ENCODE measurements around the gene UBALD2.

DNA sequence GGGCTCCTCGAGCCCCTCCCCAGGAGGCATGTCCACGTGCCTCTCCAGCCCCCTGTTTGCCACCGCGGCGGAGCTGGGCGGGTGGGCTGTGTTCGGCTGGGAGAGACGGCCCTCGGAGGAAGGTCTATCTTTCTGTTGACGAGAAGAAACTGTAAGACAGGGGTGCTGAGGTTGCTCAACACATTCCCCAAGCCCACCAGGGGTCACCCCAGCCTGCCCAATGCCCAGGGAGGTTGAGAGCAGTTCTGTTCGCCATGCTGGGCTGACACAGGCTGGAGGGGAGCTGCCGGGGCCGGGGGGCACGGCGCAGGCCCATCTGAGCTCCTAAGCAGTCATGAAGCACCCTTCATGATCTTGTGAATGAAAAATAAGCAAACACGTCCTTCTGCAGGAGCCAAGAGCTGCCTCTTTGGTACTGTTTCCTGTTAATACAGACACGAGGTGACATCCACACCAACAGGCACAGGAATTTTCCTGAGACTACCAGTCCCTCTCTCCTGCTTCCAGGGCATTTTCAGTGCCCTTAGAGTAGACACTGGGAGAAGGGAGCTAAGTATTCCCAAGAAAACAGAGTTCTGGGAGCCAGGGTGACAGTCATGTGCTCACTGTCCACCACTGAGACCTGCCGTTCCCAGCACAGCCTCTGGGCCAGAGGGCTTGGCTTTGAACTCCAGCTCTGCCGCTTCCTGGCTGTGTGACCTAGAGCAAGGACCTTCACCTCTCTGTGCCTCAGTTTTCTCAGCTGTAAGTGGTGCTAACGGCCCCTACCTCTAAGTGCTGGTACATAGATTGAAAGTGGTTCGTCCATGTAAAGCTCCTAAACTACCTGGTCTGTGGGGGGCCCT is 9.2 kb downstream of the UBALD2 start:
- TF ChIP-seq, protein P1, sequence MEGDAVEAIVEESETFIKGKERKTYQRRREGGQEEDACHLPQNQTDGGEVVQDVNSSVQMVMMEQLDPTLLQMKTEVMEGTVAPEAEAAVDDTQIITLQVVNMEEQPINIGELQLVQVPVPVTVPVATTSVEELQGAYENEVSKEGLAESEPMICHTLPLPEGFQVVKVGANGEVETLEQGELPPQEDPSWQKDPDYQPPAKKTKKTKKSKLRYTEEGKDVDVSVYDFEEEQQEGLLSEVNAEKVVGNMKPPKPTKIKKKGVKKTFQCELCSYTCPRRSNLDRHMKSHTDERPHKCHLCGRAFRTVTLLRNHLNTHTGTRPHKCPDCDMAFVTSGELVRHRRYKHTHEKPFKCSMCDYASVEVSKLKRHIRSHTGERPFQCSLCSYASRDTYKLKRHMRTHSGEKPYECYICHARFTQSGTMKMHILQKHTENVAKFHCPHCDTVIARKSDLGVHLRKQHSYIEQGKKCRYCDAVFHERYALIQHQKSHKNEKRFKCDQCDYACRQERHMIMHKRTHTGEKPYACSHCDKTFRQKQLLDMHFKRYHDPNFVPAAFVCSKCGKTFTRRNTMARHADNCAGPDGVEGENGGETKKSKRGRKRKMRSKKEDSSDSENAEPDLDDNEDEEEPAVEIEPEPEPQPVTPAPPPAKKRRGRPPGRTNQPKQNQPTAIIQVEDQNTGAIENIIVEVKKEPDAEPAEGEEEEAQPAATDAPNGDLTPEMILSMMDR (IDR thresholded peaks at IDR 0.05), result no peak
- TF ChIP-seq EP300 (IDR thresholded peaks at IDR 0.05), result no peak
- no peak for TF ChIP-seq POLR2AphosphoS5 (IDR thresholded peaks at IDR 0.05)
